ENCODE data around the gene CFAP43.

GRCh38 chr10:104251443-104251842 is 19.3 kb upstream of the CFAP43 start:
- TF ChIP-seq CTCF (IDR thresholded peaks at IDR 0.05) (no peak), POLR2A (IDR thresholded peaks at IDR 0.05) (no peak), EP300 (IDR thresholded peaks at IDR 0.05) (no peak), POLR2AphosphoS5 (IDR thresholded peaks at IDR 0.05) (no peak)
